Keratinocyte (primary cell): ENCODE data around the gene UPP2. TPM values are rescaled to one million over a fixed set of nuclear protein-coding genes. Genes with fewer than 3 reads are reported as not detected.

ENCODE experiments used
- DNase-seq: peaks from one replicate; pipeline ENCODE4 v3.0.0-alpha.2; 2011; ENCODE audit warnings: low read depth, missing footprints, low spot score
- FAIRE-seq: peaks from 2 replicates; lab custom pipeline; 2011; peaks lifted over from hg19 to GRCh38; lab: Jason Lieb, UNC
- H2AFZ ChIP-seq: 2 replicates; pipeline ENCODE4 v1.6.0; 2012; ENCODE audit warnings: low read length, control low read depth, inconsistent platforms; ENCODE audit not compliant: control insufficient read depth
- H3K27ac ChIP-seq: 2 replicates; pipeline ENCODE4 v1.5.1; 2011; ENCODE audit warnings: low read length; ENCODE audit not compliant: control insufficient read depth, insufficient read depth
- H3K27me3 ChIP-seq: 3 replicates; pipeline ENCODE4 v1.6.0; 2011; ENCODE audit warnings: low read length; ENCODE audit not compliant: control insufficient read depth, insufficient read depth; ENCODE audit errors: extremely low read depth
- H3K36me3 ChIP-seq, 2 experiments: 2 replicates in 1 of 2; 3 replicates in 1 of 2; pipeline ENCODE4 v1.5.1; 2011; ENCODE audit warnings: low read length in 2 of 2, mild to moderate bottlenecking in 1 of 2; ENCODE audit not compliant: control insufficient read depth in 2 of 2, insufficient read depth in 2 of 2; ENCODE audit errors: extremely low read depth in 1 of 2
- H3K4me1 ChIP-seq: 3 replicates; pipeline ENCODE4 v1.5.1; 2011; ENCODE audit warnings: low read length; ENCODE audit not compliant: control insufficient read depth, insufficient read depth; ENCODE audit errors: extremely low read depth
- H3K4me2 ChIP-seq: 3 replicates; pipeline ENCODE4 v1.6.0; 2011; ENCODE audit warnings: low read depth, low read length; ENCODE audit not compliant: control insufficient read depth, insufficient read depth; ENCODE audit errors: extremely low read depth
- H3K4me3 ChIP-seq, 3 experiments: fragments of 200-600 bp in 1 of 3; sonication (generic) in 1 of 3; 2 replicates in 2 of 3; 3 replicates in 1 of 3; pipeline ENCODE4 v1.5.1; 2011 to 2016; ENCODE audit warnings: low read length in 3 of 3, mild to moderate bottlenecking in 3 of 3, control low read depth in 2 of 3, inconsistent platforms in 1 of 3, low read depth in 1 of 3, mixed read lengths in 1 of 3, mixed run types in 1 of 3, moderate library complexity in 1 of 3; ENCODE audit not compliant: control insufficient read depth in 2 of 3, insufficient read depth in 2 of 3; ENCODE audit errors: extremely low read depth in 1 of 3
- H3K79me2 ChIP-seq: 2 replicates; pipeline ENCODE4 v1.6.0; 2012; ENCODE audit warnings: low read length; ENCODE audit not compliant: control insufficient read depth, insufficient read depth
- H3K9ac ChIP-seq: 3 replicates; pipeline ENCODE4 v1.6.0; 2011; ENCODE audit warnings: low read length; ENCODE audit not compliant: control insufficient read depth, insufficient read depth; ENCODE audit errors: extremely low read depth
- H3K9me1 ChIP-seq: 3 replicates; pipeline ENCODE4 v1.6.0; 2011; ENCODE audit warnings: low read length; ENCODE audit not compliant: control insufficient read depth, insufficient read depth; ENCODE audit errors: extremely low read depth
- H3K9me3 ChIP-seq: 2 replicates; pipeline ENCODE4 v1.5.1; 2012; ENCODE audit warnings: low read depth, low read length; ENCODE audit not compliant: control insufficient read depth
- H4K20me1 ChIP-seq: 3 replicates; pipeline ENCODE4 v1.6.0; 2011; ENCODE audit warnings: low read length; ENCODE audit not compliant: control insufficient read depth, insufficient read depth; ENCODE audit errors: extremely low read depth
- CTCF ChIP-seq, 3 experiments: IDR thresholded peaks in 1 of 3; conservative IDR thresholded peaks in 1 of 3; optimal IDR thresholded peaks in 1 of 3; 2 replicates in 2 of 3; 3 replicates in 1 of 3; pipeline versions ENCODE3 to v1.5.1; 2011; ENCODE audit warnings: low read length in 3 of 3, mild to moderate bottlenecking in 3 of 3, moderate library complexity in 2 of 3, control low read depth in 1 of 3, inconsistent platforms in 1 of 3; ENCODE audit not compliant: insufficient read depth in 2 of 3; ENCODE audit errors: extremely low read depth in 1 of 3
- EZH2 ChIP-seq: IDR thresholded peaks from one replicate; pipeline ENCODE4 v1.6.1; 2012; ENCODE audit warnings: inconsistent platforms, mild to moderate bottlenecking, low read length, moderate library complexity
- dilution Hi-C: fragments of 300-500 bp; cut with MboI; formaldehyde crosslinking; loops from one replicate; pipeline ENCODE4 v1.7.0; 2020; ENCODE audit warnings: low sequenced_read_pairs; ENCODE audit not compliant: extremely low pct_ligation_motif_present
- polyA plus RNA-seq, 5 experiments: library from polyadenylated mRNA; depleted of rRNA in 3 of 5; stranded (reverse) in 3 of 5; stranded (forward) in 1 of 5; unstranded in 1 of 5; fragments of >200 nt; gene quantifications; 1 replicate in 1 of 5; 2 replicates in 3 of 5; 3 replicates in 1 of 5; pipeline versions ENCODE4 v1.2.1 to v1.2.3, GENCODE V29; 2011 to 2012; ENCODE audit warnings: missing spikeins in 2 of 5, low read depth in 1 of 5, low replicate concordance in 1 of 5

Gene UPP2
- polyA plus RNA-seq, 1 donor (not counting 4 experiments of a cell fraction or from before 2014, with no cell fraction given) = not detected

GRCh38 chr2:158091647-158092046 lies 10.0 kb upstream of the UPP2 start:
- FAIRE-seq = no peak

GRCh38 chr2:158094487-158095092 lies 7.1 kb upstream of the UPP2 start:
- Histone ChIP-seq H3K9me3 (no peaks in the 10 kb centered on the region), H3K4me2 (no peak overlapping the region), H3K27ac (no peak overlapping the region), H3K4me1 (no peaks in the 10 kb centered on the region), H4K20me1 (no peaks in the 10 kb centered on the region), H3K9ac (no peak overlapping the region), H3K9me1 (no peaks in the 10 kb centered on the region), H3K4me3 (no peak overlapping the region), H3K36me3 (no peaks in the 10 kb centered on the region), H3K27me3 (no peaks in the 10 kb centered on the region), H2AFZ (no peak overlapping the region), H3K79me2 (no peaks in the 10 kb centered on the region)
- FAIRE-seq = no peak
- dilution Hi-C loops = no loop called here
- TF ChIP-seq CTCF (optimal IDR thresholded peaks at IDR 0.05 in 1 of 3, IDR thresholded peaks at IDR 0.05 in 1 of 3, conservative IDR thresholded peaks at IDR 0.05 in 1 of 3; ENCODE audit: extremely low read depth in 1 of 3, insufficient read depth in 2 of 3, low read length in 3 of 3) = no peak
- TF ChIP-seq EZH2 = no peak
- no peak for DNase-seq

More at GRCh38 chr2:158091647-158092046, 10.0 kb upstream of the UPP2 start:
- Histone ChIP-seq H2AFZ (no peak overlapping the region), H3K4me2 (no peak overlapping the region), H3K9me3 (no peaks in the 10 kb centered on the region), H3K27ac (no peak overlapping the region), H3K4me3 (no peak overlapping the region), H3K9me1 (no peaks in the 10 kb centered on the region), H3K4me1 (no peaks in the 10 kb centered on the region), H3K9ac (no peak overlapping the region), H3K79me2 (no peaks in the 10 kb centered on the region), H4K20me1 (no peaks in the 10 kb centered on the region), H3K27me3 (peaks cover 4% of the 10 kb centered on the region), H3K36me3 (no peaks in the 10 kb centered on the region)
- dilution Hi-C loops = no loop called here
- no peak for DNase-seq
- no peak for TF ChIP-seq CTCF (optimal IDR thresholded peaks at IDR 0.05 in 1 of 3, IDR thresholded peaks at IDR 0.05 in 1 of 3, conservative IDR thresholded peaks at IDR 0.05 in 1 of 3; ENCODE audit: extremely low read depth in 1 of 3, insufficient read depth in 2 of 3, low read length in 3 of 3)
- TF ChIP-seq EZH2 = no peak
